HG03064 (cell line): Measurements from ENCODE around the gene MRPS11.
"Not testable (repeated sequence)": the region's sequence is repeated elsewhere in the genome, so short reads cannot be mapped to it uniquely, and the experiment has no call there.

Experiments
- ATAC-seq: cut with Tn5 transposase; IDR thresholded peaks from one replicate; pipeline ENCODE4 v1.9.1; 2021; ENCODE audit warnings: low read depth; ENCODE audit not compliant: unreplicated experiment

Gene MRPS11

DNA sequence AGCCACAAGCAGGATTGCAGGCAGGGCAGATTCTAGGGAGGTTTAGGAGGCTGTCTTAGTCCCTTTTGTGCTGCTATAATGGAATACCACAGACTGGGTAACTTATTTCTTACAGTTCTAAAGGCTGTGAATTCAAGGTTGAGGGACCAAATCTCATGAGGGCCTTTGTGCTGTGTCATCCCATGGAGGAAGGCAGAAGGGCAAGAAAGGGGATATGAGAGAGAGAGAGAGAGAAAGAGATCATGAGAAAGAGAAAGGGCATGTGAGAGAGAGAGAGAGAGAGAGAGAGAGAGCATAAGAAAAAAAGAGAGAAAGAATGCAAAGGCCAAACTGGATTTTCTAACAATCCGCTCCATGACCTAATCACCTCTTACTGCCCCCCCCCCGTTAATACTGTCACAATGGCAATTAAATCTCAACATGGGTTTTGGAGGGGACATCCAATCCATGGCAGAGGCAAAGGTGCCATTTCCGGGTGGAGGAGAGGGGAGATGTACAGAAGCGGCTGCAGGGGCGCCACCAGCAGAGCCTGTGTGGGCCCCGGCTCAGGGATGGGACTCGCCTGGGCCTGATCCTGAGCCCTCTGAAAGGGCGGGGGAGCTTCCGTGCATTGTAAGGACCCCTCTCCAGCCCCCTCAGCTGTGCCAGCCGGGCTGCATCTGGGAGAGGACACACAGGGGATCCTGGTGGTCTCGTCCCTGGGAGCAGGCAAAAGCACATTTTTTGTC, 20.5 kb downstream of the MRPS11 start:
- ATAC-seq = no peak

DNA sequence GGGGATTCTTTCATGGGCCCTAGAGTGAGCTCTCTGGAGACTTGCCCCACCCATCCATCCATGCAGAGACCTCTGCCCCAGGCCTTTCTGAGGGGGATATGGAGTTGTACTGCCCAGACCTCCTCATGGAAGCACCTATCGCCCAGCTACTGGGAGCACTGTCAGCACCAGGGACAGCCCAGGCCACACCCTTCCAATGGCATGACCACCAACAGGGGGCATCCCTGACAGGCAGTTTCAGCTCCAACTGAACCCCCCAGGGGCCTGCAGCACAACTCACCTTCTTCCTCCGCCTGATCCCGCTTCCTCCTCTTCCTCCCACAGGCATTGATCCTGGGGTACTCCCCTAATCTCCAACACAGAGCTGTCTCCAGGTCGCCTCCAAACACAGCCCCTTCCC, 21.8 kb downstream of the MRPS11 start:
- ATAC-seq = no peak

DNA sequence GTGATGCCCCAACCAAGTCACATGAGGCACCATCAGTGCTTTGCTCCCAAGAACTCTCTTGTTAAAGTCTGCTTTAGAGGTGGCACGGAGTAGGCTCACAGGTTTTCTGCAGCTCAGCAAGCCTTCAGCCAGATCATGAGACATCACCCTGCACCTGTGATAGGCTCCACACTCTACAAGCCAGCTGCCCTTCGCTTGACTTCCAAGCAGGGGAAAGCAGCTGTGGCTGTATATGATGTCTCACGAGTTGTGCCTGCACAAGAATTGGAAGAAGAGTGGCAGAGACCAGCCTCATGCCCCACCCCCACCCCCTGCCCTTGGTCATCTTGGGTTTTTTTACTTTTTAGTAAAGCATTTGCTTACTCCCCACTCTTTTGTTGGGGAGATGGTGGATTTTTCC, 22.5 kb downstream of the MRPS11 start:
- ATAC-seq = no peak

DNA sequence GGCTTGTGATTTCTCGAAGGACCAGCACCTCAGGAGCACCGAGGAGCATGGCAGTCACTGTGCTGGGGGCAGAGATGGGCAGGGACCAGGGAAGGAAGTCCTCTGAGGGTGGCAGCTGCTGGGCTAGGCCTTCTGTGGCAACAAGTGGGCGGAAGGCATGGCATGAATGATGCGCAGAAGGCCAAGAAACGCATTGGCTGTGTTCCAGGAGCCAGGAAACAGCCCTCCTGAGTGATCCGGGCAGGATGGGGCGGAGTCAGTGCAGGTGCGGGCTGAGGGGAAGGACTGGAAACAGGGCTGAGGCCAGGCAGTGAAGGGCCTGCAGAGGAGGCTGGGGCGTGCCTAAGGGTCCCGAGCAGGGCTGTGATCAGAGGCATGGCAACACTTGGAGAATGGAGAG, 23.6 kb downstream of the MRPS11 start:
- ATAC-seq = no peak

DNA sequence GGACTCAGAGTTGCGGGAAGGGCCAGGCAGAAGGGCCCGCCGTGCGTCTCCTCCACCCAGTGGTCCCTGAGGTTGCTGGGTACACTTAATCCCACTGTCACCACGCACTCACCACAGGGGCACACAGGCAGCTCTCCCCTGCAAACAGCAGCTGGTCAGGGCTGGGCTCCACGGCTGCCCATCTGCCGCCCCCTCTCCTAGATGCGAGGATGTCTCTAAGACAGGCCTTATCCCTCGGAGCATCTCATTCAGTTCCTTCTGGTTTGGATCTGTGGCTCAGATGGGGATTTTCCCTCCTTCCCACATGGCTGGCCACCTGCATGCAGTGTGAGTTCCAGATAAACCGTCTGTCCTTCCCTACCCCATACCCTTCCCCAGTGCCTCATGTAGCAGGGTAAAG, 26.3 kb downstream of the MRPS11 start:
- no peak for ATAC-seq

DNA sequence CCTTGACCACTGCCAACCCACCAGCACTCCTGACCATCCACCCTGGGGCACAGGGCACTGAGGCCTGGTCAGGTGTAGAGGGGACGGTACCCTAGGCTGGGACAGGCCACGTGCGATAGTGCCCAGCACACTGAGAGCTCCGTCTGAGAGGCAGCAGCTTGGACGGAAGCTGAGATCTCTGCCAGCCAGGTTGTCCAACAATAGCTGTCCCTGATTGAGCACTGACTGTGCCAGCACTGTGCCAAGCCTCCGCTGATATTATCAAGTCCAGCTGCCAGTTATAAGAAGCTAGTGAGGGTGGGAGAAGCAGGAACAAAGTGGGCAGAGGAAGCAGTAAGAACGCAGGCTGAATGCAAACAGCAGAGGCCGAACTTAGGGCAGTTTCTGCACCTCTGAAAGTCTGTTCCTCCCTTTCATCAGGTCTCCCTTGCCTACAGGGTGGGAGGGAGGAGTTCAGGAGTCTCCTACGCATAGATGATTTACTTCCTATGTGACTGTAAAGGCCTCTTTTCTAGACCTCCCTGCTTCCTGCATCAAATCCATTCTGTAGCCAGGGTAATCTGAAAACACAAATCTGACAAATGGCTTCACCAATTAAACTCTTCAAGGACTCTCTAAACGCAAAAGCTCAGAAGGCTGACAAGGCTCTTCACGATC, 29.7 kb downstream of the MRPS11 start:
- ATAC-seq = no peak

DNA sequence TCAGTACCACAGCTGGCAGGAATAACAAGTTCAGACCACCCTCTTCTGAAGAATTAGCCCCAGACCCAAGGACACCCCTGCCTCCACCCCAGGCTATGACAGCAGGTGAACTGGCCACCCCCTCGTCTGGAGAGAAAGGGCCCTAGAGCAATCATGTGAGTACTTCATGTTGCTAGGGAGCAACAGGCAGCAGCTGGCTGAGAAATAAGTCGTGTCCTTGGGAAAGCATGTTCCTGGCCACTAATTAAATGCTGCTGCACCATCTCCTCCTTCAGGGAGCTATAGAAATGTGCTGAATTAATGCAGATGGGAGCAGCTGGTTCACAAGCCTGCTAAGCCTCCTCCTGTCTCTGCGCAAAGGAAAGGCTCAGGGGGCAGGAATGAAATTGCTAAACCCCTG, 31.5 kb downstream of the MRPS11 start:
- no peak for ATAC-seq

DNA sequence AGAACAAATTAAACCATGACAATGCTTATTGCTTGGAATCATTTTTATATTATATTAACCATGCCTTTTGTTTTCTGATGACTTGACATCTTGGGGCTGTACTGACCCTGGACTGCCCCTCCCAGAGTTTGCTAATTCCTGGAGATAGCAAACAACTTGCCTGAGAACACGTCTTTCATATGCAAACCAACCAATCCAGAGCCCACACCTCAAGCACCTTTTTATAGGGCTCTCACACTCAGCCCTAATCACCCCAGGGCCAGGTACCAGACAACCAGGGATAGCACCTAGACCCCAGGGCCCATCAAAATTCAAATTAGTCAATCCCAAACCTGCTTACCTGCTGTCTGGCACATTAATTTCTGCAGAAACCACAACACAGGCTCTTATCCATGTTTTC, 36.9 kb downstream of the MRPS11 start:
- ATAC-seq = no peak

DNA sequence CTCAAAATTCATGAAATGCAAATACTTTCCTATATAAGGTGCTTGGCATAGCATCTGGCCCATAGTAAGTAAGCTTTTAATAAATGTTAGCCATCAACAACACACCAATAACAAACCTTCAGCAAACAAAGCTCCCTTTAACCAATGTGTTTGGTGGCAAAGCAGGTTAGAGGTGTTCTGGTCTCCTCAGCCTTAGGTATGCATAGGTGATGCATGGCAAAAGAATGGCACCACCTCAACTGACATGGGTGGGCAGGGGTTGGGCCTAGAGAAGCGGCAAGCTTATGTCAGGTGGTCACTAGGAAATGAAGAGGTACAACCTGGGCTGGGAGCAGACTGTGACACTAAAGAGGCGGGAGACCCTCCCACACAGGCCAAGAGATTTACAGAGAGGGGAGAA, 38.2 kb downstream of the MRPS11 start:
- no peak for ATAC-seq

DNA sequence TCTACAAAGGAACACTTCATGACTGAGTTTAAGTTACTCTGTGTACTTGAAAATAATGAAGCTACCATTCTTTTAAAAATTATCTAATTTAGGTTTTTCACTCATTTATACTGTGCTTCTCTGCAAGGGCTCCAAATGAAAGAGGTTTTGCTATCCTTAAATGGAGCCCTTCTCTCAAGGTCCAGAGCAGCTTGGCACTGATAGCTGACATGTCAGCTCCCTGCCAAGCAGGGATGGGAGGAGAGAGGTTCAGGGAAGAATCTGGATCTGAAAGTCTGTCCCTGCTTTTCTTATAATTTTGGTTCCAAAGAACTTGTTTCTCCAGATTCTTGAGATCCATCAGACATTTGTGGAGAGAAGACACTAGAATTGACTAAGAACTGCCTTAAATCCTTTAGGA, 39.1 kb downstream of the MRPS11 start:
- no peak for ATAC-seq

DNA sequence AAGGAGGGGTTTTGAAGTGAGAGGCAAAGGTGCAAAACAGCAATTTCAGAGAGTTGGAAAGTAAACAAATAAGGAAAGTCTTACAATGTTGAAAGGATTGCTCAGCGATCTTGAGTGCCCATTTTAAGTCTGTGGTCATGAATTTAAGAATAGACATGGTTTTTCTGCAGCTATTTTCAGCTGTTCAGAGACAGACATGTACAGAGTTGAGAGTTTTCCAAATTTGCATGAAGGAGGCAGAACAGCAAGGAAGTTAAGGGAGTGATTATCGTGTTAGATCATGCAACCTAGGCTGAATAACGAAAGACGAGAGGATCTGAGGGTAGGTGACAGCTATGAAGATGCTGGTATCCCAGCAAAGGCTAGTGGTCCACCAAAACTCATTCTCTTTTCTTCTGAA, 41.8 kb downstream of the MRPS11 start:
- ATAC-seq = no peak

DNA sequence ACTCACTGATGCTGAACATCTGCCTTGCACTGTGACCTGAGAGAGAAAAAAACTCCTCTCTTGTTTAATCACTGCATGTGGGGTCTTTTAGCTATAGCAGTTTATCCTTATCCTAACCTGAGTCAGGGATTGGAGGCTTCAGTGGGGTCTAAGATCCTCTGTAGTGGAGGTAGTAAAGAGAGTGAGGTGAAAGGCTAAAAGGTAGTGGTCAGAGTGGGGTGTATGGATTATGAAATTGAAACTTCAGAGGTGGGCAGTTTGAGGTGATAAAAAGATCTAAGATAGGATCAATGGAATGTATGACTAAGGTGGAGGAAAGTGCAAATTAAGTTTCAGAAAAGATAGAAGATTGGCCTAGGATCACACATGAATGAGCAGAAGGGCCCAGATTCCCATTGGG, 42.5 kb downstream of the MRPS11 start:
- no peak for ATAC-seq

DNA sequence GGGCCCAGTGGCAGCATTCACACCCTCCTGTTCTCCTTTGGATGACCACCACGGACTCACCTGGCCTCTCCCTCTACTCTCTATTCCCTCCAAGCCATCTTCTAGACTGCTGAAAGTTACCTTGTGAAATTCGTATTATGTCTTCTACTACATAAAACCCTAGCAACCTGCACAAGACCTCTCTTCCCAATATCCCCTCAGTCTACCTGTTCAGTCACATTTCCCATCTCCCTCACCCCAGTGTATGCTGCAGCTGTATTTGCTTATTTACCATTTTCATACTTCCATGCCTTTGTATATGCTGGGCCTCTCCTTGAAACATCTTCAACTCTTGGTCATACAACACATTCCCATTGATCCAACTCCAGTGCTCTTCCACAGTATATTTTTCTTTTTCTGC, 43.7 kb downstream of the MRPS11 start:
- no peak for ATAC-seq

DNA sequence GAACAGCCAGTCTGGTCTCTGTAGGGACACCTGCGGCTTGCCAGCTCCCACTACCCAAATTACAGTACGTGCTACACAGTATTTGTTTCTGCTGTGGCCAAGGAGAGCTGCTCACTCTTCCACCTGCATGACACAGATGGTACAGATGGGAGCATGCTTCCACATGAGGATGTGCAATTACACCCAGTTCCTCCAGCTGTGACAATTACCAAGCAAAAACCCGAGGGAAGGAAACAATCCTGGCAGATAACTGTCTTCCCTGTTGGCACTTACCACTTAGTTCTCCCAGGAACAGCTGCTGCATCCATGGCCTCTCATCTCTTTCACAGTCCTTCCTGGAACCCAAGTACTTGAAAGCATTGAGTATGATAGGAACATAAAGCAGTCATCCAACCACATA, 44.6 kb downstream of the MRPS11 start:
- no peak for ATAC-seq

DNA sequence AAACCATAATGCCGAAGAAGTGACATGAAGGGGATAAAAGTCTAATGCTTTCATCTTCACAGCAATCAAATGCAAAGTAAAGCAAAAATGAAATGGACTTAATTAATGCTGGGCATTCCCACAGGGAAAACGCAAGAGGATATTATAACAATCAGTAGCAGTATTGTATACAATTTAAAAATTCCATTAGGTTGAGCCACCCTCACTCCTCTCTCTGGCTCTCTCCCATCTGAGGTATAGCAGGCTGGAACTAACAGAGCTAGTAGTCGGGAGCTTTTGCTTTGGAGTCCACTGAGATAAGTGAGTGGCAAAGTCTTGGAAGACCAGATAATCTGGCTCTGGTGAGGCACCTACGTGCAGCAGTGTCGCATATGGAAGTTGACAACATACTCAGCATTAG, 45.1 kb downstream of the MRPS11 start:
- ATAC-seq = no peak

DNA sequence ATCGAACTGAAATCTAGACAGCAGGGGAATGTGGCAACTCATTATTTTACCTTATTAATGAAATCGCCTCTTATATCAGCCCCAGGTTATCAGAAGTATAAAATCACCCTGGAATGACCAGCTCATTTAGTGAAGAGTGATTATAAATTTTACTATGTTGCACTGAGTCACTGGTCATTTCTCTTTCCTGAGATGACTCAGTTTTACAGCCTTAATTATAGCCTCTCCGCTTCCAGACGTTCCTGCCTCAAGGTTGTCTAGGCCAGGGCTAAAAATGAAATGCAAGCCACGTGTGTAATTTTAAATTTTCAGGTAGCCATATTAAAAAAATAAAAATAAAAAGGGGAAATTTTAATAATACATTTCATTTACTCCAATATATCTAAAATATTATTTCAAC, 45.7 kb downstream of the MRPS11 start:
- ATAC-seq = no peak

DNA sequence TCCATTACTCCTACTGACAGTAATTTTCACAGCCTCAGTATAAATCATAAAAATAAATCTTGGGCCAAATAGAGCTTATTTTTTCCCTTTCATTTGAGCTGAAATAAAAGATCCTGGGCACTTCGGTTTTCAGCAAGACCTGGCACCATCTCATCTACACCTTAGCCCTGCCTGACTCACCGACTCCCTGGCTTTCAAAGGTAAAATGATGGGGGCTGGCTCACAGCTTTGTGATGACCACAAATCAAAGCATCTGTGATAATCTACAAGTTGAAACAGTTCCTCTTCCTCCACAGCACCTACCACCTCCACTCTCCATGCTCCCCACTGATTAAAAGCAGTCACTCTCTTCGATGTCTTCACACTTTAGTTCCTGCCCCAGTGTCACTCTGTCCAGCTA, 51.4 kb downstream of the MRPS11 start:
- no peak for ATAC-seq

DNA sequence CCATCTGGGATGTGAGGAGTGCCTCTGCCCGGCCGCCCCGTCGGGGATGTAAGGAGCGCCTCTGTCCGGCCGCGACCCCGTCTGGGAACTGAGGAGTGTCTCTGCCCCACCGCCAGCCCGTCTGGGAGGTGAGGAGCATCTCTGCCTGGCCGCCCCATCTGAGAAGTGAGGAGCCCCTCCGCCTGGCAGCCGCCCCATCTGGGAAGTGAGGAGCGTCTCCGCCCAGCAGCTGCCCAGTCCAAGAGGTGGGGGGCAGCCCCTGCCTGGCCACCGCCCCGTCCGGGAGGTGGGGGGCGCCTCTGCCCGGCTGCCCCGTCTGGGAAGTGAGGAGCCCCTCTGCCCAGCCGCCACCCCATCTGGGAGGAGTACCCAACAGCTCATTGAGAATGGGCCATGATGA, 56.6 kb downstream of the MRPS11 start:
- not testable (repeated sequence) for ATAC-seq

DNA sequence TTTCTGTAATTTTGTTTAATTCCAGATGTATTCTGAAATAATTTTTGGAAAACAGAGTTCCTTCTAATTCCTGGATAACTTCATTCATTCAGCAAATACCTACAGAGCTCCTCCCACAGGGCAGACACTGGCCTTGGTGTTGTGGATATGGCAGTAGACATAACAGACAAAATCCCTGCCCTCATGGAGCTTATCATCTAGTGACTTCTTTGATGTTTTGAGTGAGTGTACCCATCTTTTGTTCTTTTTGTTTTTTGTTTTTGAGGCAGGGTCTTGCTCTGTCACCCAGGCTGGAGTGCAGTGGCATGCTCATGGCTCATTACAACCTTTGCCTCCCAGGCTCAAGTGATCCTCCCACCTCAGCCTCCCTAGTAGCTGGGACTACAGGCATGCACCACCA, 57.9 kb downstream of the MRPS11 start:
- ATAC-seq = no peak

DNA sequence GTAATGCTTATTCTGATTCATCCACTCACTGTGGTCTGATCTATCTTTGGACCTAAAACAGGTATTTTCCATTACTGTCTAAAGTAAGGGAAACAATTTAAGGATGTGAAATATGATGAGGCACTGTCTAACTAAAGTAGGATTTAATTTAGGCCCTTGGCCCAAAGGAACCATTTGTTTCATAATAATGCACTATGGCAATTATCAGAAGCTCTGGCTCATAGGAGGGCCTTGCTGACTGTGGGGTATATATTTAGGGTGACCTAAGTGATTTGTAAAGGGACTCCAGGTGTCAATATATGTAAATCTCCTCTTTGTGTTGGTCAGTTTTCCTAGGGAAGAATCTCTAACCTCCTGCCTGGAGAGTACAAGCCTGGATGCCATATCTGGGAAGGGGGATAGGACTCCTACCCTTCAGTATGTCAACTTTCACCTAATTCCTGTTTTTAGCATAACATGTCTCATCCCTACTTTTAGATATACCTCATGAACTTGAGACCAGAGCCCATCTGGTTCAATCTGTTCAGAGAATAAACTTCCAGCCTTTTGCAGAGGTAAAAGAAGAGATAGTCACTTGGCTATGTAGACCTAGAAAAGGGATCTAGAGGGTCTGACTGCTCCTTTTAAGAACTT, 58.9 kb downstream of the MRPS11 start:
- ATAC-seq = no peak

DNA sequence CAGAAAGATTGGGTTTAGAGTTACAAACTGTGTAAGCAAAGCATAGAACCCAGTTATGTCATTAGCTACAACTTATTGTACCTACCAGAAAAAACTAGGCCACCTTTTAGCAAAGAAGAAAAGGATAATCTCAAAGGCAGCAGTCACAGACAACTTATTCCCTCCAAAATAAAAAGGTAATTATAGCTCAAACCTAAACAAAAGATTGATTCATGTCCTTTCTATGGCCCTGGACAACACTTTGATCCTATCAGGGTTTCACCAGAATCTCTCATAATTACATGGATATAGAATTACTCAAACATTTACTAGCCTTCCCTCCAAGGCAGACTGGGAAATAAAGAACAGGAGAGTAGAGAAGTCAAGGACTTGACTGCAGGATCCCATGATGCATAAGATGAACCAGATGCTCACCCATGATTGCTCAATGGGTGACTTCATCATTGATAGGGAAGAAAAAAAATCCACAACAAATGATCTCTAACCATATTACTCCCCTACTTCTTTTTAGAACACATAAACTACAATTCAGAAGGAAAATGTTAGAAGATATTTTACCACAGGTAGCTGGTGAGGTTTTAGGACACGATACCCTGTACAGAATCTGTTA, 61.6 kb downstream of the MRPS11 start:
- ATAC-seq = no peak
